WTC11 (cell line): ENCODE measurements around the gene LAMB4. TPM values are rescaled to one million over a fixed set of nuclear protein-coding genes. Genes with fewer than 3 reads are reported as not detected.

Experiments
- ATAC-seq: fragments of 200-7000 bp; cut with Tn5 transposase; 2 replicates; pipeline ENCODE4 v1.10.0; 2021; ENCODE audit warnings: mild to moderate bottlenecking, moderate library complexity
- CTCF ChIA-PET: fragments of 300-600 bp; sonication (Branson Sonifier 250); formaldehyde crosslinking; loops from one replicate; lab custom pipeline; 2021; ENCODE audit warnings: antibody characterized with exemption; lab: Charles Lee
- POLR2A ChIA-PET: fragments of 350-600 bp; sonication (Branson Sonifier 250); formaldehyde crosslinking; loops from one replicate; lab custom pipeline; 2021; ENCODE audit warnings: antibody characterized with exemption; lab: Charles Lee
- DNase-seq: peaks from one replicate; pipeline ENCODE4 v3.0.0; 2021; ENCODE audit warnings: low spot score
- H3K27ac Mint-ChIP-seq: 2 replicates; pipeline ENCODE4 v1.8.0; 2021; ENCODE audit warnings: mixed read lengths
- H3K27me3 Mint-ChIP-seq: 2 replicates; pipeline ENCODE4 v1.8.0; 2021; ENCODE audit warnings: low read depth, mild to moderate bottlenecking, moderate library complexity, mixed read lengths
- H3K36me3 Mint-ChIP-seq: 2 replicates; pipeline ENCODE4 v1.8.0; 2021; ENCODE audit warnings: mixed read lengths
- H3K4me1 Mint-ChIP-seq: 2 replicates; pipeline ENCODE4 v1.8.0; 2022; ENCODE audit warnings: mixed read lengths
- H3K4me3 Mint-ChIP-seq: 2 replicates; pipeline ENCODE4 v1.8.0; 2021; ENCODE audit warnings: mild to moderate bottlenecking, moderate library complexity, mixed read lengths
- H3K9me3 Mint-ChIP-seq: 2 replicates; pipeline ENCODE4 v1.8.0; 2021; ENCODE audit warnings: mixed read lengths
- ATF1 ChIP-seq: sonication (generic); formaldehyde crosslinking; IDR thresholded peaks from 2 replicates; pipeline ENCODE4 v1.8.1; 2023; ENCODE audit warnings: mild to moderate bottlenecking, moderate library complexity, missing genetic modification reagents
- ESRRA ChIP-seq: sonication (generic); formaldehyde crosslinking; IDR thresholded peaks from 2 replicates; pipeline ENCODE4 v1.8.1; 2022; ENCODE audit warnings: mild to moderate bottlenecking, missing genetic modification reagents, borderline replicate concordance
- IRF2 ChIP-seq: sonication (generic); formaldehyde crosslinking; IDR thresholded peaks from 2 replicates; pipeline ENCODE4 v1.8.0; 2022; ENCODE audit warnings: low read depth, missing genetic modification reagents, borderline replicate concordance
- NR3C1 ChIP-seq: sonication (generic); formaldehyde crosslinking; conservative IDR thresholded peaks from 2 replicates; pipeline ENCODE4 v1.8.1; 2023; ENCODE audit warnings: low read depth, mild to moderate bottlenecking, missing genetic modification reagents
- OVOL2 ChIP-seq: fragments of 250-450 bp; sonication (Bioruptor Pico); IDR thresholded peaks from 2 replicates; pipeline ENCODE4 v1.9.0; 2021; ENCODE audit warnings: mild to moderate bottlenecking, borderline replicate concordance
- SMAD3 ChIP-seq: sonication (generic); formaldehyde crosslinking; IDR thresholded peaks from 2 replicates; pipeline ENCODE4 v1.8.0; 2022; ENCODE audit warnings: missing genetic modification reagents, mild to moderate bottlenecking, borderline replicate concordance
- SMAD4 ChIP-seq: sonication (generic); formaldehyde crosslinking; IDR thresholded peaks from 2 replicates; pipeline ENCODE4 v1.8.0; 2022; ENCODE audit warnings: mild to moderate bottlenecking, missing genetic modification reagents
- SOX15 ChIP-seq: fragments of 250-450 bp; sonication (Bioruptor Pico); IDR thresholded peaks from 2 replicates; pipeline ENCODE4 v1.9.0; 2021; ENCODE audit warnings: mild to moderate bottlenecking
- ZNF121 ChIP-seq: sonication (generic); formaldehyde crosslinking; IDR thresholded peaks from 2 replicates; pipeline ENCODE4 v1.8.0; 2023; ENCODE audit warnings: missing genetic modification reagents
- ZNF232 ChIP-seq: sonication (generic); formaldehyde crosslinking; IDR thresholded peaks from 2 replicates; pipeline ENCODE4 v1.8.0; 2022; ENCODE audit warnings: mild to moderate bottlenecking, missing genetic modification reagents
- ZNF263 ChIP-seq: sonication (generic); formaldehyde crosslinking; IDR thresholded peaks from 2 replicates; pipeline ENCODE4 v1.8.1; 2022; ENCODE audit warnings: low read depth, mild to moderate bottlenecking, moderate library complexity, missing genetic modification reagents
- ZNF416 ChIP-seq: fragments of 250-450 bp; sonication (Bioruptor Pico); IDR thresholded peaks from 2 replicates; pipeline ENCODE4 v1.9.0; 2021; ENCODE audit warnings: mild to moderate bottlenecking, inconsistent platforms
- total RNA-seq: library from RNA; stranded (reverse); gene quantifications from 3 replicates; pipeline ENCODE4 v1.2.3, GENCODE V29; 2021
- TF ChIP-seq, protein P1 (sequence below): fragments of 250-450 bp; sonication (Bioruptor Pico); IDR thresholded peaks from 2 replicates; pipeline ENCODE4 v1.9.0; 2021; ENCODE audit warnings: moderate library complexity, mild to moderate bottlenecking, inconsistent platforms, borderline replicate concordance
- TF ChIP-seq, protein P2 (sequence below): fragments of 250-450 bp; sonication (Bioruptor Pico); IDR thresholded peaks from 2 replicates; pipeline ENCODE4 v1.9.0; 2021; ENCODE audit warnings: mild to moderate bottlenecking, borderline replicate concordance
- TF ChIP-seq, protein P3 (sequence below): sonication (generic); formaldehyde crosslinking; IDR thresholded peaks from 2 replicates; pipeline ENCODE4 v1.8.0; 2022; ENCODE audit warnings: mild to moderate bottlenecking, missing genetic modification reagents
- TF ChIP-seq, protein P4 (sequence below): sonication (generic); formaldehyde crosslinking; conservative IDR thresholded peaks from 2 replicates; pipeline ENCODE4 v1.8.1; 2023; ENCODE audit warnings: mild to moderate bottlenecking, low read depth, missing genetic modification reagents, moderate library complexity
- TF ChIP-seq, protein P5 (sequence below): sonication (generic); formaldehyde crosslinking; IDR thresholded peaks from 2 replicates; pipeline ENCODE4 v1.8.0; 2023; ENCODE audit warnings: missing genetic modification reagents
- TF ChIP-seq, protein P6 (sequence below): sonication (generic); formaldehyde crosslinking; IDR thresholded peaks from 2 replicates; pipeline ENCODE4 v1.8.1; 2022; ENCODE audit warnings: mild to moderate bottlenecking, moderate library complexity, missing genetic modification reagents
- TF ChIP-seq, protein P7 (sequence below): sonication (generic); formaldehyde crosslinking; IDR thresholded peaks from 2 replicates; pipeline ENCODE4 v1.8.0; 2022; ENCODE audit warnings: mild to moderate bottlenecking, missing genetic modification reagents

The LAMB4 gene
- total RNA-seq, 1 experiment from 2014 or later, result not detected

DNA sequence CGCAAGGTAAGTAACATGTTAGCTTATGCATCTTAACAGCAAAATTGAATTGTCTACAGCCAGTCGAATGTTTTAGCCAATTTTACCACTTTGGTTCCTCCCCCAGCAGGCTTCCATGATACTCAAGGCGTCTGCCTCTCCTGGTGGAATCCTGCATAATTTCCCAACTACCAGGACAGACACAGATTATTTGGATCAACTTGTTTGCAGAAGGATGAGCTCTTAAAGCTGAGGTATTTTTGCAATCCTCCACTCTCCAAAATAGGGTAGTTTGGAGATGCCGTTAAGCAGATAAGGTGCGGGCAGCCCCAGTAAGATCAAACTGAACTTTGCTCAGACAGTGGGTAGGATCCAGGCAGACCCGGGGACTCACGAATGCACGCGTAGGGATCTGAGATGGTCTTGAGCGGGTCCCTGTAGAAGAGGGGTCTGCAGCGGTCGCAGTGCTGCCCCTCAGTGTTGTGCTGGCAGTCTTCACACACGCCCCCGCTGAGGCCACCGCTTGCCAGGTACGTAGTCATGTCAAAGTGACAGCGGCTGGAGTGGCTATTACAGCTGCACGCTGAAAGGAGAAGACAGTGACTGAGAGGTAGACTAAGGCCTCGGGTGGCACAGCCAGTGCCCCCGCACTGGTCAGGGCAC is 27.4 kb downstream of the LAMB4 start:
- H3K9me3 Mint-ChIP-seq, result no peaks in the 10 kb centered on the region
- ATAC-seq (no peak), DNase-seq (no peak)
- CTCF ChIA-PET, result interaction anchor here (1.2 kb wide), 1 partner anchor 62 kb away, joined by 3 read pairs; no protein-coding TSS in a partner anchor
- no peaks in the 10 kb centered on the region for H3K36me3 Mint-ChIP-seq
- no peak overlapping the region for H3K27ac Mint-ChIP-seq
- H3K27me3 Mint-ChIP-seq, result no peaks in the 10 kb centered on the region
- TF ChIP-seq ESRRA (CRISPR knock-in tag) (no peak), NR3C1 (CRISPR knock-in tag) (no peak)
- H3K4me1 Mint-ChIP-seq, result no peaks in the 10 kb centered on the region
- POLR2A ChIA-PET, result no interaction called here
- H3K4me3 Mint-ChIP-seq, result no peak overlapping the region

DNA sequence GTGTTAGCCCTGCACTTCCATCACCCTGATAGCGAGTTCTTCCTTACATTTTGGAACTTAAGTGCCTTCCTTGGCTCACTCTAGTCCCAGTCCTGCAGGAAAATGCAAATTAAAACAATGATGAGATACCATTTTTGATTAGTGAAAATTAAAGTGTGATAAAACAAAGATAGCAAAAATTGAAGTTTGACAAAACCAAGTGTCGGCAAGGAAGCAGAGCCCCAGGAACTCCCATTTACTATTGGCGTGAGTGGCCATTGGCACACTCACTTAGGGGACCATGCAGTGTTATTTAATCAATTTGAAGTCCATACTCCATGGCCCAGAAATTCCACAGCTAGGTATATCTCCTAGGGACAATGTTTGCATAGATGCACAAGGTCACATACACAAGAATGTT is 28.4 kb downstream of the LAMB4 start:
- DNase-seq (no peak), ATAC-seq (no peak)
- no peaks in the 10 kb centered on the region for H3K27me3 Mint-ChIP-seq
- H3K4me3 Mint-ChIP-seq, result no peak overlapping the region
- H3K36me3 Mint-ChIP-seq, result no peaks in the 10 kb centered on the region
- H3K27ac Mint-ChIP-seq, result no peak overlapping the region
- ChIA-PET POLR2A (no interaction called here), CTCF (no interaction called here)
- H3K4me1 Mint-ChIP-seq, result no peaks in the 10 kb centered on the region
- TF ChIP-seq SMAD3 (CRISPR knock-in tag), result no peak
- TF ChIP-seq, protein P1, sequence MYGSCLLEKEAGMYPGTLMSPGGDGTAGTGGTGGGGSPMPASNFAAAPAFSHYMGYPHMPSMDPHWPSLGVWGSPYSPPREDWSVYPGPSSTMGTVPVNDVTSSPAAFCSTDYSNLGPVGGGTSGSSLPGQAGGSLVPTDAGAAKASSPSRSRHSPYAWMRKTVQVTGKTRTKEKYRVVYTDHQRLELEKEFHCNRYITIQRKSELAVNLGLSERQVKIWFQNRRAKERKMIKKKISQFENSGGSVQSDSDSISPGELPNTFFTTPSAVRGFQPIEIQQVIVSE (CRISPR knock-in tag), result no peak
- TF ChIP-seq, protein P2, sequence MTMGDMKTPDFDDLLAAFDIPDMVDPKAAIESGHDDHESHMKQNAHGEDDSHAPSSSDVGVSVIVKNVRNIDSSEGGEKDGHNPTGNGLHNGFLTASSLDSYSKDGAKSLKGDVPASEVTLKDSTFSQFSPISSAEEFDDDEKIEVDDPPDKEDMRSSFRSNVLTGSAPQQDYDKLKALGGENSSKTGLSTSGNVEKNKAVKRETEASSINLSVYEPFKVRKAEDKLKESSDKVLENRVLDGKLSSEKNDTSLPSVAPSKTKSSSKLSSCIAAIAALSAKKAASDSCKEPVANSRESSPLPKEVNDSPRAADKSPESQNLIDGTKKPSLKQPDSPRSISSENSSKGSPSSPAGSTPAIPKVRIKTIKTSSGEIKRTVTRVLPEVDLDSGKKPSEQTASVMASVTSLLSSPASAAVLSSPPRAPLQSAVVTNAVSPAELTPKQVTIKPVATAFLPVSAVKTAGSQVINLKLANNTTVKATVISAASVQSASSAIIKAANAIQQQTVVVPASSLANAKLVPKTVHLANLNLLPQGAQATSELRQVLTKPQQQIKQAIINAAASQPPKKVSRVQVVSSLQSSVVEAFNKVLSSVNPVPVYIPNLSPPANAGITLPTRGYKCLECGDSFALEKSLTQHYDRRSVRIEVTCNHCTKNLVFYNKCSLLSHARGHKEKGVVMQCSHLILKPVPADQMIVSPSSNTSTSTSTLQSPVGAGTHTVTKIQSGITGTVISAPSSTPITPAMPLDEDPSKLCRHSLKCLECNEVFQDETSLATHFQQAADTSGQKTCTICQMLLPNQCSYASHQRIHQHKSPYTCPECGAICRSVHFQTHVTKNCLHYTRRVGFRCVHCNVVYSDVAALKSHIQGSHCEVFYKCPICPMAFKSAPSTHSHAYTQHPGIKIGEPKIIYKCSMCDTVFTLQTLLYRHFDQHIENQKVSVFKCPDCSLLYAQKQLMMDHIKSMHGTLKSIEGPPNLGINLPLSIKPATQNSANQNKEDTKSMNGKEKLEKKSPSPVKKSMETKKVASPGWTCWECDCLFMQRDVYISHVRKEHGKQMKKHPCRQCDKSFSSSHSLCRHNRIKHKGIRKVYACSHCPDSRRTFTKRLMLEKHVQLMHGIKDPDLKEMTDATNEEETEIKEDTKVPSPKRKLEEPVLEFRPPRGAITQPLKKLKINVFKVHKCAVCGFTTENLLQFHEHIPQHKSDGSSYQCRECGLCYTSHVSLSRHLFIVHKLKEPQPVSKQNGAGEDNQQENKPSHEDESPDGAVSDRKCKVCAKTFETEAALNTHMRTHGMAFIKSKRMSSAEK (CRISPR knock-in tag), result no peak
- no peak for TF ChIP-seq ESRRA (CRISPR knock-in tag)
- TF ChIP-seq, protein P3, sequence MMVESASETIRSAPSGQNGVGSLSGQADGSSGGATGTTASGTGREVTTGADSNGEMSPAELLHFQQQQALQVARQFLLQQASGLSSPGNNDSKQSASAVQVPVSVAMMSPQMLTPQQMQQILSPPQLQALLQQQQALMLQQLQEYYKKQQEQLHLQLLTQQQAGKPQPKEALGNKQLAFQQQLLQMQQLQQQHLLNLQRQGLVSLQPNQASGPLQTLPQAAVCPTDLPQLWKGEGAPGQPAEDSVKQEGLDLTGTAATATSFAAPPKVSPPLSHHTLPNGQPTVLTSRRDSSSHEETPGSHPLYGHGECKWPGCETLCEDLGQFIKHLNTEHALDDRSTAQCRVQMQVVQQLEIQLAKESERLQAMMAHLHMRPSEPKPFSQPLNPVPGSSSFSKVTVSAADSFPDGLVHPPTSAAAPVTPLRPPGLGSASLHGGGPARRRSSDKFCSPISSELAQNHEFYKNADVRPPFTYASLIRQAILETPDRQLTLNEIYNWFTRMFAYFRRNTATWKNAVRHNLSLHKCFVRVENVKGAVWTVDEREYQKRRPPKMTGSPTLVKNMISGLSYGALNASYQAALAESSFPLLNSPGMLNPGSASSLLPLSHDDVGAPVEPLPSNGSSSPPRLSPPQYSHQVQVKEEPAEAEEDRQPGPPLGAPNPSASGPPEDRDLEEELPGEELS (CRISPR knock-in tag), result no peak
- TF ChIP-seq SMAD4 (CRISPR knock-in tag), result no peak
- H3K9me3 Mint-ChIP-seq, result no peaks in the 10 kb centered on the region

DNA sequence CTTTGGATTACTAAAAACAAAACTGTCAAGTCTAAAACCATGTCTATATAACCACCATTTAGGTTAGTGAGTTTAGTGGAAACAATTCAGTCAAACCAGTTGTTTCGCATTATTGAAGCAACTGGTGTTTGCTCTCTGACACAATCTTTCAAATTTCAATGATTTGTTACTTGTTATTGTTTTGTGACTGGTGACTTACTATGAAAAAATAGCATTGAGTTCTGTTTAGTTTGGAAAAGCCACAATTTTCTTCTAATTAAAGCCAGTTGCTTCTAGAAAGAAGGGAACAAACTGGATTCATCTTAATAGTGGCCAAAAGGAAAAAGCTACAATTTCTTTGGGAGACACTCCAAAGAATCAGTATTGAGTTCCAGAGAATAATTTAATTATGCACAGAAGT is 30.4 kb downstream of the LAMB4 start:
- POLR2A ChIA-PET, result no interaction called here
- Mint-ChIP-seq H3K4me3 (no peak overlapping the region), H3K27ac (no peak overlapping the region), H3K36me3 (no peaks in the 10 kb centered on the region), H3K4me1 (no peaks in the 10 kb centered on the region), H3K27me3 (no peaks in the 10 kb centered on the region), H3K9me3 (no peaks in the 10 kb centered on the region)
- DNase-seq (no peak), ATAC-seq (no peak)
- CTCF ChIA-PET, result interaction anchor here (1.9 kb wide), 1 partner anchor 14 kb away, joined by 4 read pairs; no protein-coding TSS in a partner anchor
- no peak for TF ChIP-seq OVOL2 (CRISPR knock-in tag)
- TF ChIP-seq, protein P4, sequence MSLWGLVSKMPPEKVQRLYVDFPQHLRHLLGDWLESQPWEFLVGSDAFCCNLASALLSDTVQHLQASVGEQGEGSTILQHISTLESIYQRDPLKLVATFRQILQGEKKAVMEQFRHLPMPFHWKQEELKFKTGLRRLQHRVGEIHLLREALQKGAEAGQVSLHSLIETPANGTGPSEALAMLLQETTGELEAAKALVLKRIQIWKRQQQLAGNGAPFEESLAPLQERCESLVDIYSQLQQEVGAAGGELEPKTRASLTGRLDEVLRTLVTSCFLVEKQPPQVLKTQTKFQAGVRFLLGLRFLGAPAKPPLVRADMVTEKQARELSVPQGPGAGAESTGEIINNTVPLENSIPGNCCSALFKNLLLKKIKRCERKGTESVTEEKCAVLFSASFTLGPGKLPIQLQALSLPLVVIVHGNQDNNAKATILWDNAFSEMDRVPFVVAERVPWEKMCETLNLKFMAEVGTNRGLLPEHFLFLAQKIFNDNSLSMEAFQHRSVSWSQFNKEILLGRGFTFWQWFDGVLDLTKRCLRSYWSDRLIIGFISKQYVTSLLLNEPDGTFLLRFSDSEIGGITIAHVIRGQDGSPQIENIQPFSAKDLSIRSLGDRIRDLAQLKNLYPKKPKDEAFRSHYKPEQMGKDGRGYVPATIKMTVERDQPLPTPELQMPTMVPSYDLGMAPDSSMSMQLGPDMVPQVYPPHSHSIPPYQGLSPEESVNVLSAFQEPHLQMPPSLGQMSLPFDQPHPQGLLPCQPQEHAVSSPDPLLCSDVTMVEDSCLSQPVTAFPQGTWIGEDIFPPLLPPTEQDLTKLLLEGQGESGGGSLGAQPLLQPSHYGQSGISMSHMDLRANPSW (CRISPR knock-in tag), result no peak
- no peak for TF ChIP-seq ZNF232 (CRISPR knock-in tag)
- TF ChIP-seq, protein P5, sequence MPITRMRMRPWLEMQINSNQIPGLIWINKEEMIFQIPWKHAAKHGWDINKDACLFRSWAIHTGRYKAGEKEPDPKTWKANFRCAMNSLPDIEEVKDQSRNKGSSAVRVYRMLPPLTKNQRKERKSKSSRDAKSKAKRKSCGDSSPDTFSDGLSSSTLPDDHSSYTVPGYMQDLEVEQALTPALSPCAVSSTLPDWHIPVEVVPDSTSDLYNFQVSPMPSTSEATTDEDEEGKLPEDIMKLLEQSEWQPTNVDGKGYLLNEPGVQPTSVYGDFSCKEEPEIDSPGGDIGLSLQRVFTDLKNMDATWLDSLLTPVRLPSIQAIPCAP (CRISPR knock-in tag), result no peak
- TF ChIP-seq ZNF263 (CRISPR knock-in tag), result no peak
- no peak for TF ChIP-seq ZNF121 (CRISPR knock-in tag)
- no peak for TF ChIP-seq SOX15 (CRISPR knock-in tag)
- TF ChIP-seq IRF2 (CRISPR knock-in tag), result no peak
- TF ChIP-seq ATF1 (CRISPR knock-in tag), result no peak
- TF ChIP-seq ZNF416 (CRISPR knock-in tag), result no peak
- TF ChIP-seq, protein P6, sequence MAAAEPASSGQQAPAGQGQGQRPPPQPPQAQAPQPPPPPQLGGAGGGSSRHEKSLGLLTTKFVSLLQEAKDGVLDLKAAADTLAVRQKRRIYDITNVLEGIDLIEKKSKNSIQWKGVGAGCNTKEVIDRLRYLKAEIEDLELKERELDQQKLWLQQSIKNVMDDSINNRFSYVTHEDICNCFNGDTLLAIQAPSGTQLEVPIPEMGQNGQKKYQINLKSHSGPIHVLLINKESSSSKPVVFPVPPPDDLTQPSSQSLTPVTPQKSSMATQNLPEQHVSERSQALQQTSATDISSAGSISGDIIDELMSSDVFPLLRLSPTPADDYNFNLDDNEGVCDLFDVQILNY (CRISPR knock-in tag), result no peak
- TF ChIP-seq, protein P7, sequence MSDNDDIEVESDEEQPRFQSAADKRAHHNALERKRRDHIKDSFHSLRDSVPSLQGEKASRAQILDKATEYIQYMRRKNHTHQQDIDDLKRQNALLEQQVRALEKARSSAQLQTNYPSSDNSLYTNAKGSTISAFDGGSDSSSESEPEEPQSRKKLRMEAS, result no peak
